Fibroblast of villous mesenchyme (primary cell): ENCODE results near the gene DDX39A. TPM values are rescaled to one million over a fixed set of nuclear protein-coding genes. Genes with fewer than 3 reads are reported as not detected.
A peak's percentile ranks its signal among the peaks of the same experiment; 100 is the strongest.
"Not testable (repeated sequence)": the region's sequence is repeated elsewhere in the genome, so short reads cannot be mapped to it uniquely, and the experiment has no call there.

Experiments used
- DNase-seq: peaks from one replicate; pipeline ENCODE4 v3.0.0-alpha.2; 2010; ENCODE audit warnings: low read depth
- H3K4me3 ChIP-seq: 2 replicates; pipeline ENCODE4 v1.5.1; 2011; ENCODE audit warnings: low read depth, mild to moderate bottlenecking, low read length
- total RNA-seq: library from RNA; depleted of rRNA; stranded (reverse); fragments of >200 nt; gene quantifications from 2 replicates; pipeline ENCODE4 v1.2.3, GENCODE V29; 2012
- TF ChIP-seq, protein P1 (sequence below): IDR thresholded peaks from 2 replicates; pipeline ENCODE4 v1.5.1; 2012; ENCODE audit warnings: low read depth, mild to moderate bottlenecking, low read length; ENCODE audit not compliant: insufficient read depth

Gene DDX39A
- total RNA-seq, 1 donor: 56.6 TPM

DNA sequence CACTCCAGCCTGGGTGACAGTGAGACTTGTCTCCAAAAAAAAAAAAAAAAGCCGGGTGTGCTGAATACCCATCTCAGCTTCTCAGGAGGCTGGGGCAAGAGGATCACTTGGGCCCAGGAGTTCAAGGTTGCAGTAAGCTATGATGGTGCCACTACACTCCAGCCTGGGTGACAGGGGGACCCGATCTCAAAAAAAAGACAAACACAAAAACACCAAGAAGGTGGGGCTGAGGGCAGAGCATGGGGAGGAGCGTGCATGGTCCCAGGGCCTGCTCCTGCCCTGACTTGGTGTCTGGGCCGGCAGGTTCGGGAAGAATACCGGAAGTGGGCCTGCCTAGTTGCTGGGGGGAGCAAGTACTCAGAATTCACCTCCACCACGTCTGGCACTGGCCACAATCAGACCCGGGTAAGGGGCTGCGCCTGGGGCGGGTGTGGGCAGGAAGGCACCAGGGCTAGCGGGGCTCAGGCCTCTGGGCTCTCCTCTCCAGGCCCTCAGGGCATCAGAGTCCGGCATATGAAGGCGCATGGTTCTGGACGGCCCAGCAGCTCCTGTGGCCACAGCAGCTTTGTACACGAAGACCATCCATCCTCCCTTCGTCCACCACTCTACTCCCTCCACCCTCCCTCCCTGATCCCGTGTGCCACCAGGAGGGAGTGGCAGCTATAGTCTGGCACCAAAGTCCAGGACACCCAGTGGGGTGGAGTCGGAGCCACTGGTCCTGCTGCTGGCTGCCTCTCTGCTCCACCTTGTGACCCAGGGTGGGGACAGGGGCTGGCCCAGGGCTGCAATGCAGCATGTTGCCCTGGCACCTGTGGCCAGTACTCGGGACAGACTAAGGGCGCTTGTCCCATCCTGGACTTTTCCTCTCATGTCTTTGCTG is 11.3 kb downstream of the DDX39A start:
- no peak for DNase-seq
- TF ChIP-seq, protein P1, sequence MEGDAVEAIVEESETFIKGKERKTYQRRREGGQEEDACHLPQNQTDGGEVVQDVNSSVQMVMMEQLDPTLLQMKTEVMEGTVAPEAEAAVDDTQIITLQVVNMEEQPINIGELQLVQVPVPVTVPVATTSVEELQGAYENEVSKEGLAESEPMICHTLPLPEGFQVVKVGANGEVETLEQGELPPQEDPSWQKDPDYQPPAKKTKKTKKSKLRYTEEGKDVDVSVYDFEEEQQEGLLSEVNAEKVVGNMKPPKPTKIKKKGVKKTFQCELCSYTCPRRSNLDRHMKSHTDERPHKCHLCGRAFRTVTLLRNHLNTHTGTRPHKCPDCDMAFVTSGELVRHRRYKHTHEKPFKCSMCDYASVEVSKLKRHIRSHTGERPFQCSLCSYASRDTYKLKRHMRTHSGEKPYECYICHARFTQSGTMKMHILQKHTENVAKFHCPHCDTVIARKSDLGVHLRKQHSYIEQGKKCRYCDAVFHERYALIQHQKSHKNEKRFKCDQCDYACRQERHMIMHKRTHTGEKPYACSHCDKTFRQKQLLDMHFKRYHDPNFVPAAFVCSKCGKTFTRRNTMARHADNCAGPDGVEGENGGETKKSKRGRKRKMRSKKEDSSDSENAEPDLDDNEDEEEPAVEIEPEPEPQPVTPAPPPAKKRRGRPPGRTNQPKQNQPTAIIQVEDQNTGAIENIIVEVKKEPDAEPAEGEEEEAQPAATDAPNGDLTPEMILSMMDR: no peak
- H3K4me3 ChIP-seq: no peak overlapping the region

DNA sequence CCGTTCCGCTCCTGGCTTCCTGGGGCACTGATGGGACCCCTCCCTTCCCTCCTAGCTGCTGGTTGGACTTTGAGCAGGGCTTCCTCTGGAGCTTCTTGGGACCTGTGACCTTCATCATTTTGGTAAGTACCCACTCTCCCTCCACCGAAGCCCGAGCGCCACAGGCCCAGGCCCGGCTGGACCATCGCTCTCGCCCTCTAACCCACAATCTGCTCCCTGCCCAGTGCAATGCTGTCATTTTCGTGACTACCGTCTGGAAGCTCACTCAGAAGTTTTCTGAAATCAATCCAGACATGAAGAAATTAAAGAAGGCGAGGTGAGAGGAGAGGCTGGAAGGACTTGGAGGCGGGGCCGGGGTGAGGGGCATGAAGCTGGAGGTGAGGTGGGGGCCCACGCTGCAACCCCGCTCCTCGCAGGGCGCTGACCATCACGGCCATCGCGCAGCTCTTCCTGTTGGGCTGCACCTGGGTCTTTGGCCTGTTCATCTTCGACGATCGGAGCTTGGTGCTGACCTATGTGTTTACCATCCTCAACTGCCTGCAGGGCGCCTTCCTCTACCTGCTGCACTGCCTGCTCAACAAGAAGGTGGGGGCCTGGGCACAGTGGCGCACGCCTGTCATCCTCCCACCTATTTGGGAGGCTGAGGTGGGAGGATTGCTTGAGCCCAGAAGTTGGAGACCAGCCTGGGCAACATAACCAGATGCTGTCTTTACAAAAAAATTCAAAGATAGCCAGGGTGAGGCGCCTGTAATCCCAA is 12.3 kb downstream of the DDX39A start:
- TF ChIP-seq, protein P1: no peak
- H3K4me3 ChIP-seq: no peak overlapping the region
- no peak for DNase-seq

- H3K4me3 ChIP-seq: no peak overlapping the region
- peak; percentile 87 for DNase-seq
- TF ChIP-seq, protein P1: peak; percentile 60
These were observed 13.1 kb downstream of the DDX39A start for GRCh38 chr19:14405758-14406644.

DNA sequence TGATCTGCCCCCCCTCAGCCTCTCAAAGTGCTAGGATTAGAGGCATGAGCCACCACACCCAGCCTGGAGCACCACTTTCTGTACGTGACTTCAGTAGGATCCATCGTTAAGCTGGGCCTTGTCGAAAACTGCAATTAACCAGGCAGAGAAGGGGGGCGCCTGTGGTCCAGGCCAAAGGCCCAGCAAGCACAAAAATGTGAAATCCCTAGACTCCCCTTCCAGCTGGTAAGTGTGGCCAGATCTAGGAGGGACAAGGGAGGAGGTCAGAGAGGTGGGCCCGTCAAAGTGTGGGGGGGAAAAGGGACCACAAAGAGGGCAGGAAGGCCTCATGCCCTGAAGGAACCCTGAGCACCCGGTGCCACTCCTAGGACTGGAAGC is 13.8 kb downstream of the DDX39A start:
- DNase-seq: no peak
- TF ChIP-seq, protein P1: no peak
- H3K4me3 ChIP-seq: no peak overlapping the region

DNA sequence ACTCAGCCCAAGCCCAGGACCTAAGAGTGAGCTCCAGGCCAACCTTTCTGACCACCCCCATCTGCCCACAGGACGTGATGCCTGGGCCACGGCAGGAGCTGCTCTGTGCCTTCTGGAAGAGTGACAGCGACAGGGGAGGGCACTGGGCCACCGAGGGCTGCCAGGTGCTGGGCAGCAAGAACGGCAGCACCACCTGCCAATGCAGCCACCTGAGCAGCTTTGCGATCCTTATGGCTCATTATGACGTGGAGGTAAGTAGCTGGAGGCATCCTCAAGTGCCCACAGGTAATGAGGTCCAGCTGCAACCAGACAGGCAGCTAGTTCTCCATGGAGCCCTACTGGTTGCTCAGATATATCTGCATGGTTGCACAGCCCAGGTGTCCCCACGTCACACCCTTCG is 14.8 kb downstream of the DDX39A start:
- no peak for DNase-seq
- no peak overlapping the region for H3K4me3 ChIP-seq
- TF ChIP-seq, protein P1: no peak

- not testable (repeated sequence) for DNase-seq, H3K4me3 ChIP-seq
These were observed 15.8 kb downstream of the DDX39A start for GRCh38 chr19:14403145-14403930.
